K562 (cell line): ENCODE data around the gene RAB5B. TPM values are rescaled to one million over a fixed set of nuclear protein-coding genes. Genes with fewer than 3 reads are reported as not detected.

Experiments
- ATF1 ChIP-seq, 2 experiments: fragments of 450-650 bp in 1 of 2; IDR thresholded peaks; 2 replicates each; pipeline ENCODE4 v1.6.1; 2016; ENCODE audit warnings: missing compliant biosample characterization in 1 of 2, missing genetic modification characterization in 1 of 2
- CGGBP1 ChIP-seq: fragments of 250-450 bp; sonication (Bioruptor Pico); IDR thresholded peaks from 2 replicates; pipeline ENCODE4 v1.9.0; 2021; ENCODE audit warnings: mild to moderate bottlenecking
- CREB1 ChIP-seq, 2 experiments: sonication (generic) in 1 of 2; formaldehyde crosslinking in 1 of 2; IDR thresholded peaks; 2 replicates each; pipeline versions ENCODE4 v1.6.1 to v1.8.0; 2012 to 2022; ENCODE audit warnings: inconsistent platforms in 1 of 2, mild to moderate bottlenecking in 1 of 2, missing genetic modification reagents in 1 of 2, moderate library complexity in 1 of 2
- ESRRB ChIP-seq: fragments of 250-450 bp; sonication (Bioruptor Pico); IDR thresholded peaks from 2 replicates; pipeline ENCODE4 v1.5.0; 2020; ENCODE audit warnings: mild to moderate bottlenecking, moderate library complexity, borderline replicate concordance
- HINFP ChIP-seq: fragments of 450-650 bp; conservative IDR thresholded peaks from 2 replicates; pipeline ENCODE4 v1.6.1; 2016; ENCODE audit warnings: missing genetic modification characterization, low read depth, mild to moderate bottlenecking, control low read depth, missing compliant biosample characterization
- IRF9 ChIP-seq: fragments of 450-650 bp; IDR thresholded peaks from 2 replicates; pipeline ENCODE4 v1.6.1; 2016; ENCODE audit warnings: missing biosample characterization, missing genetic modification characterization
- NKRF ChIP-seq: fragments of 450-650 bp; IDR thresholded peaks from 2 replicates; pipeline ENCODE4 v1.6.1; 2016; ENCODE audit warnings: borderline replicate concordance
- NRF1 ChIP-seq, 2 experiments: fragments of 450-650 bp; IDR thresholded peaks in 1 of 2; conservative IDR thresholded peaks in 1 of 2; 2 replicates each; pipeline ENCODE4 v1.6.1; 2014; ENCODE audit warnings: mild to moderate bottlenecking in 2 of 2
- RFX1 ChIP-seq: fragments of 450-650 bp; IDR thresholded peaks from 2 replicates; pipeline ENCODE4 v1.6.1; 2016; ENCODE audit warnings: mild to moderate bottlenecking, moderate library complexity
- THAP7 ChIP-seq: fragments of 250-450 bp; sonication (Bioruptor Pico); IDR thresholded peaks from 2 replicates; pipeline ENCODE4 v1.5.0; 2021
- WHSC1 ChIP-seq: IDR thresholded peaks from one replicate; pipeline ENCODE4 v1.6.1; 2012; ENCODE audit warnings: low read length, control low read depth, inconsistent platforms
- ZBTB11 ChIP-seq, 3 experiments: fragments of 200-800 bp in 1 of 3; fragments of 250-450 bp in 1 of 3; fragments of 450-650 bp in 1 of 3; sonication (Bioruptor Pico) in 1 of 3; sonication (Bioruptor generic) in 1 of 3; formaldehyde crosslinking in 1 of 3; IDR thresholded peaks; 2 replicates each; pipeline versions ENCODE4 v1.6.1 to v1.8.0; 2016 to 2022; ENCODE audit warnings: mild to moderate bottlenecking in 2 of 3, missing genetic modification characterization in 2 of 3, missing compliant biosample characterization in 1 of 3, moderate library complexity in 1 of 3
- ZC3H11A ChIP-seq: IDR thresholded peaks from 2 replicates; pipeline ENCODE4 v1.6.1; 2012; ENCODE audit warnings: low read depth, low read length, improper control_type of control experiment
- ZNF311 ChIP-seq: fragments of 250-450 bp; sonication (Bioruptor Pico); IDR thresholded peaks from 2 replicates; pipeline ENCODE4 v1.4.0; 2020; ENCODE audit warnings: mild to moderate bottlenecking, moderate library complexity
- ZNF668 ChIP-seq: fragments of 250-450 bp; sonication (Bioruptor Pico); IDR thresholded peaks from 2 replicates; pipeline ENCODE4 v1.8.0; 2022; ENCODE audit warnings: mild to moderate bottlenecking, inconsistent platforms
- ZNF717 ChIP-seq: fragments of 250-450 bp; sonication (Bioruptor Pico); IDR thresholded peaks from 2 replicates; pipeline ENCODE4 v1.5.0; 2021
- polyA plus RNA-seq, 8 experiments: library from polyadenylated mRNA; depleted of rRNA in 4 of 8; stranded (reverse) in 5 of 8; unstranded in 3 of 8; fragments of >200 nt; fragmentation: Nextera tagmentation in 2 of 8; fragmentation: Illumina TruSeq in 1 of 8; extraction: Ambion mirVana in 2 of 8; extraction: Trizol in 1 of 8; gene quantifications; 2 replicates each; pipeline versions ENCODE4 v1.2.1 to v1.2.3, GENCODE V29; 2011 to 2014; ENCODE audit warnings: inconsistent platforms in 1 of 8, missing spikeins in 1 of 8
- total RNA-seq, 7 experiments: library from RNA; depleted of rRNA in 6 of 7; stranded (reverse); fragments of >200 nt in 6 of 7; fragmentation: Illumina TruSeq in 2 of 7; extraction: Trizol in 2 of 7; gene quantifications; 2 replicates each; pipeline versions ENCODE4 v1.2.1 to v1.2.3, GENCODE V29; 2011 to 2021; ENCODE audit warnings: low replicate concordance in 1 of 7

RAB5B gene
- total and polyA plus RNA-seq, 9 of the 15 experiments (the other 6 are each of a cell fraction or from before 2014, with no cell fraction given), result 6.8 to 73.8 (median 25.2) TPM

GRCh38 chr12:56041552-56042429 is 67.9 kb downstream of the RAB5B start, which contains the start of gene RPS26 (continued):
- peak in 1 of 3 experiments; percentile 88; a peak in 2 of 6 replicates for TF ChIP-seq ZBTB11 (CRISPR knock-in tag; IDR thresholded peaks at IDR 0.05)
- TF ChIP-seq WHSC1, result no peak
- TF ChIP-seq CREB1 (IDR thresholded peaks at IDR 0.05), result peak; percentile 94
- peak; percentile 84 for TF ChIP-seq CREB1 (CRISPR knock-in tag; IDR thresholded peaks at IDR 0.05)
- TF ChIP-seq NRF1 (conservative IDR thresholded peaks at IDR 0.05 in 1 of 2, IDR thresholded peaks at IDR 0.05 in 1 of 2), result peak; percentile 77 to 83
- TF ChIP-seq ZC3H11A, result peak; percentile 18; the same call in 1 of the 2 replicates
- peak; percentile 95 for TF ChIP-seq NKRF
- peak; percentile 75; the same call in 1 of the 2 replicates for TF ChIP-seq THAP7 (CRISPR knock-in tag)
- TF ChIP-seq ESRRB (CRISPR knock-in tag), result no peak
- TF ChIP-seq ZNF717 (CRISPR knock-in tag), result no peak
- TF ChIP-seq ZNF668 (CRISPR knock-in tag), result no peak
- TF ChIP-seq CGGBP1 (CRISPR knock-in tag), result 0 out of 2 replicates have a peak, but pooled peaks have one; percentile 22
- TF ChIP-seq RFX1, result no peak
- 0 out of 2 replicates have a peak, but pooled peaks have one; percentile 19 for TF ChIP-seq ZNF311
- TF ChIP-seq ATF1 (CRISPR knock-in tag; IDR thresholded peaks at IDR 0.05), result no peak; the same call in 1 of the 2 replicates
- peak; percentile 96 for TF ChIP-seq ATF1 (tag; IDR thresholded peaks at IDR 0.05)
- TF ChIP-seq HINFP (tag), result 0 out of 2 replicates have a peak, but pooled peaks have one; percentile 50
- TF ChIP-seq IRF9 (tag), result 0 out of 2 replicates have a peak, but pooled peaks have one; percentile 36
